SK-N-SH treated with all-trans-retinoic acid at 6 μM for 48 hours (cell line): Measurements from ENCODE around the gene TCEA3.

ENCODE experiments used
- ATAC-seq: fragments of 200-7000 bp; cut with Tn5 transposase; 3 replicates; pipeline ENCODE4 v1.9.1; 2020; ENCODE audit warnings: mild to moderate bottlenecking, moderate library complexity
- ARNTL ChIP-seq: fragments of 450-650 bp; formaldehyde crosslinking; IDR thresholded peaks from 2 replicates; pipeline ENCODE4 v1.5.0; 2020; ENCODE audit warnings: low read depth, mild to moderate bottlenecking, moderate library complexity, borderline replicate concordance
- BACH2 ChIP-seq: fragments of 250-450 bp; sonication (Bioruptor Pico); IDR thresholded peaks from 2 replicates; pipeline ENCODE4 v1.9.0; 2021; ENCODE audit warnings: mild to moderate bottlenecking, borderline replicate concordance
- GLIS3 ChIP-seq: fragments of 250-450 bp; sonication (Bioruptor Pico); IDR thresholded peaks from 2 replicates; pipeline ENCODE4 v1.5.0; 2020; ENCODE audit warnings: mild to moderate bottlenecking, moderate library complexity
- OSR1 ChIP-seq: fragments of 250-450 bp; sonication (Bioruptor Pico); IDR thresholded peaks from 2 replicates; pipeline ENCODE4 v1.8.0; 2022; ENCODE audit warnings: moderate library complexity, mild to moderate bottlenecking, inconsistent platforms
- ZFP3 ChIP-seq: fragments of 250-450 bp; sonication (Bioruptor Pico); IDR thresholded peaks from 2 replicates; pipeline ENCODE4 v1.5.0; 2020; ENCODE audit warnings: mild to moderate bottlenecking, moderate library complexity
- ZNF70 ChIP-seq: fragments of 450-650 bp; formaldehyde crosslinking; IDR thresholded peaks from 2 replicates; pipeline ENCODE4 v1.5.0; 2020; ENCODE audit warnings: mild to moderate bottlenecking, moderate library complexity
- ZNF8 ChIP-seq: fragments of 450-650 bp; formaldehyde crosslinking; IDR thresholded peaks from 2 replicates; pipeline ENCODE4 v1.5.0; 2020; ENCODE audit warnings: mild to moderate bottlenecking, moderate library complexity

The TCEA3 gene

GRCh38 chr1:23331713-23332112 lies 92.8 kb downstream of the TCEA3 start:
- TF ChIP-seq ZFP3 (CRISPR knock-in tag) (no peak), ZNF70 (CRISPR knock-in tag) (no peak), ARNTL (no peak), OSR1 (CRISPR knock-in tag) (no peak), BACH2 (CRISPR knock-in tag) (no peak), ZNF8 (no peak), GLIS3 (CRISPR knock-in tag) (no peak)
- ATAC-seq = no peak
